22Rv1 (cell line): Measurements from ENCODE around the gene DVL2.

Source experiments
- CTCF ChIP-seq: fragments of 450-650 bp; IDR thresholded peaks from 2 replicates; pipeline ENCODE4 v1.5.1; 2017; ENCODE audit warnings: mild to moderate bottlenecking
- ZFX ChIP-seq: fragments of 450-650 bp; IDR thresholded peaks from 2 replicates; pipeline ENCODE4 v1.6.1; 2017; ENCODE audit warnings: antibody characterized with exemption, borderline replicate concordance

GRCh38 chr17:7222972-7223292, 11.4 kb downstream of the DVL2 start:
- TF ChIP-seq CTCF (no peak), ZFX (no peak)
